Measurements from ENCODE around the gene ELAC1.
"Not testable (repeated sequence)": the region's sequence is repeated elsewhere in the genome, so short reads cannot be mapped to it uniquely, and the experiment has no call there.

The ELAC1 gene

GRCh38 chr18:50944245-50944932 is 23.5 kb upstream of the ELAC1 start:
- DNase-seq (ENCODE audit: insufficient read length) (no peak), FAIRE-seq (no peak)
- TF ChIP-seq POLR2AphosphoS5 (IDR thresholded peaks at IDR 0.05; ENCODE audit: low read depth, low read length) (no peak), POLR2A (IDR thresholded peaks at IDR 0.05; ENCODE audit: low read depth, low read length) (no peak), TAF1 (IDR thresholded peaks at IDR 0.05; ENCODE audit: borderline replicate concordance, low read depth, low read length) (no peak)

GRCh38 chr18:50945918-50946317 is 21.9 kb upstream of the ELAC1 start:
- DNase-seq (ENCODE audit: insufficient read length); FAIRE-seq: not testable (repeated sequence)

DNA sequence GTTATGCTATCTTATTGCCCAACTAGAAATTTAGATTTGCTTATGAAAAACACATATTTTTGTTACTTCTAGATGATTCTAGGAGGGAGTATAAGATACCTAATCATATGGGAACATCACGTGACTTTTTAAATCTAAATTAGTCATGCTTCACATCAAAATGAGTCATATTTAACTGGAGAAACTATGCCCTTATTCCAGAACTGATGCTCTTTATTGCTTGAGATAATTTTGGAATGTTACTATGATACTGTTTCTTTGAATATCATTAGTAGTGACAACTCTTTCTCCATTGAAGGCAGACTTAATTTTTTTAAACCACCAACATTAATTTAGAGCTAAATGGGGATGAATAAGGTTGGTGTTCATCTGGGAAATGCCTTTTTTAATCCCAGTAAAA is 19.9 kb upstream of the ELAC1 start:
- TF ChIP-seq TAF1 (IDR thresholded peaks at IDR 0.05; ENCODE audit: borderline replicate concordance, low read depth, low read length) (no peak), POLR2A (IDR thresholded peaks at IDR 0.05; ENCODE audit: low read depth, low read length) (no peak), POLR2AphosphoS5 (IDR thresholded peaks at IDR 0.05; ENCODE audit: low read depth, low read length) (no peak)
- DNase-seq (ENCODE audit: insufficient read length): no peak
- FAIRE-seq: no peak

GRCh38 chr18:50949185-50949584 is 18.7 kb upstream of the ELAC1 start:
- FAIRE-seq (no peak), DNase-seq (ENCODE audit: insufficient read length) (no peak)
- TF ChIP-seq POLR2AphosphoS5 (IDR thresholded peaks at IDR 0.05; ENCODE audit: low read depth, low read length) (no peak), TAF1 (IDR thresholded peaks at IDR 0.05; ENCODE audit: borderline replicate concordance, low read depth, low read length) (no peak), POLR2A (IDR thresholded peaks at IDR 0.05; ENCODE audit: low read depth, low read length) (no peak)

DNA sequence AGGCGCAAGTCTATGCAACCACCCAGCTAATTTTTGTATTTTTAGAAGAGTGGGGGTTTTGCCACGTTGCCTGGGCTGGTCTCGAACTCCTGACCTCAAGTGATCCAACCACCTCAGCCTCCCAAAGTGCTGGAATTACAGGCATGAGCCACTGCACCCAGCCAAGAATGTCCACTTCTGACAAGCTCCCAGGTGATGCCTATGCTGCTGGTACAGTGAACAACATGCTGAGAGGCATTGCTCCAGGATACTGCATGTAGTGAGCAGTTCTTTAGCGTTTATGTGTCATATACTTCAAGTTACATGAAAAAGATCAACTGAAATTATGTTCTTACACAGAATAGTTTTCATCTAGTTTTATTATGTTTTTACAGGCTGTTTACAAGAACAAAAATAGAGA is 17.2 kb upstream of the ELAC1 start:
- TF ChIP-seq POLR2A (IDR thresholded peaks at IDR 0.05; ENCODE audit: low read depth, low read length) (no peak), POLR2AphosphoS5 (IDR thresholded peaks at IDR 0.05; ENCODE audit: low read depth, low read length) (no peak), TAF1 (IDR thresholded peaks at IDR 0.05; ENCODE audit: borderline replicate concordance, low read depth, low read length) (no peak)
- no peak for FAIRE-seq

GRCh38 chr18:50953822-50954221 is 14.0 kb upstream of the ELAC1 start:
- no peak for FAIRE-seq
- TF ChIP-seq TAF1 (IDR thresholded peaks at IDR 0.05; ENCODE audit: borderline replicate concordance, low read depth, low read length) (no peak), POLR2AphosphoS5 (IDR thresholded peaks at IDR 0.05; ENCODE audit: low read depth, low read length) (no peak), POLR2A (IDR thresholded peaks at IDR 0.05; ENCODE audit: low read depth, low read length) (no peak)
- DNase-seq (ENCODE audit: insufficient read length): no peak

More for the DNA sequence above, 17.2 kb upstream of the ELAC1 start:
- DNase-seq (ENCODE audit: insufficient read length): no peak

DNA sequence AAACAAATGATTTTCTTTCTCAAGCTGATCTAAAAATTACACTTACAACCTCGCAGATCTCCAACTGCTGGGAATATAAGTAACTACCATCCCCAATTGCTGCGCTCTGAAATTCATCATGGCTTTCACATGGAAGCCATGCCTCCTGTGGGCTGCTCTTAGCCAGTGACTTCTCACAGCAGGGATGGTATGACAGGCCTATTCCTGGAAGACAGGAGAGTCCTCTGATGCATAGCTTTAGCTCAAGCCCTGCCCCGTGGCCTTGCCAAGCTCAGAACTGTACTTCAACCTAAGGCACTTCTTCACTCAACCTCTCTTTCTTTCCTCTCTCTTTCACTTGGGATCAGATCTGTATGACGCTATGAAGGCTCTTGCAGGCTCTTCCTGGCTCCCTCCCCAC is 12.6 kb upstream of the ELAC1 start:
- TF ChIP-seq POLR2A (IDR thresholded peaks at IDR 0.05; ENCODE audit: low read depth, low read length): no peak
- FAIRE-seq: no peak
- no peak for DNase-seq (ENCODE audit: insufficient read length)

- TF ChIP-seq POLR2A (IDR thresholded peaks at IDR 0.05; ENCODE audit: low read depth, low read length) (no peak), TAF1 (IDR thresholded peaks at IDR 0.05; ENCODE audit: borderline replicate concordance, low read depth, low read length) (no peak), POLR2AphosphoS5 (IDR thresholded peaks at IDR 0.05; ENCODE audit: low read depth, low read length) (no peak)
- FAIRE-seq (no peak), DNase-seq (ENCODE audit: insufficient read length) (no peak)
Observed at GRCh38 chr18:50956116-50956515, 11.7 kb upstream of the ELAC1 start.

DNA sequence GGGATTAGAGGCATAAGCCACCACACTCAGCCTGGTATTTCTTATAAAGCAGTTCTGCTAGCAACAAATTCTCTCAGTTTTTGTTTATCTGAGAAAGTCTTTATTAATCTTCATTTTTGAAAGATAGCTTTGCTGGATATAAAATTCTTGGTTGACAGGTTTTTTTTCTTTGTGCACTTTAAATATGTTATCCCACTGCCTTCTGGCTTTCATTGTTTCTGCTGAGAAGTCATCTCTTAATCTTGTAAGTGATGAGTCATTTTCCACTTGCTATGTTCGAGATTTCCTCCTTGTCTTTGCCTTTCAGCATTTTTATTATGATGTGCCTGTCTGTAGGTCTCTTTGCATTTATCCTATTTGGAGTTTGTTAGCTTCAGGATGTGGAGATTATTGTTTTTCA is 5.9 kb upstream of the ELAC1 start:
- no peak for TF ChIP-seq POLR2A (IDR thresholded peaks at IDR 0.05; ENCODE audit: low read depth, low read length)
- TF ChIP-seq POLR2AphosphoS5 (IDR thresholded peaks at IDR 0.05; ENCODE audit: low read depth, low read length): no peak
- no peak for TF ChIP-seq TAF1 (IDR thresholded peaks at IDR 0.05; ENCODE audit: borderline replicate concordance, low read depth, low read length)
- FAIRE-seq: no peak
- DNase-seq (ENCODE audit: insufficient read length): no peak

GRCh38 chr18:50969448-50969847 is 1.6 kb downstream of the ELAC1 start:
- no peak for FAIRE-seq
- TF ChIP-seq TAF1 (IDR thresholded peaks at IDR 0.05; ENCODE audit: borderline replicate concordance, low read depth, low read length) (no peak), POLR2AphosphoS5 (IDR thresholded peaks at IDR 0.05; ENCODE audit: low read depth, low read length) (no peak)
- DNase-seq (ENCODE audit: insufficient read length): no peak

GRCh38 chr18:50970006-50970405 is 2.2 kb downstream of the ELAC1 start:
- FAIRE-seq: no peak
- no peak for DNase-seq (ENCODE audit: insufficient read length)
- TF ChIP-seq TAF1 (IDR thresholded peaks at IDR 0.05; ENCODE audit: borderline replicate concordance, low read depth, low read length): no peak
- TF ChIP-seq POLR2AphosphoS5 (IDR thresholded peaks at IDR 0.05; ENCODE audit: low read depth, low read length): no peak
- no peak for TF ChIP-seq POLR2A (IDR thresholded peaks at IDR 0.05; ENCODE audit: low read depth, low read length)

GRCh38 chr18:50972404-50972803 is 4.6 kb downstream of the ELAC1 start:
- DNase-seq (ENCODE audit: insufficient read length): not testable (repeated sequence)
- FAIRE-seq: peak; percentile 5

Data from GM12892 (cell line).